HG02973 (cell line): ENCODE results near the gene COG3.

ENCODE experiments used
- ATAC-seq: cut with Tn5 transposase; IDR thresholded peaks from one replicate; pipeline ENCODE4 v1.9.1; 2021; ENCODE audit warnings: moderate library complexity; ENCODE audit not compliant: unreplicated experiment

COG3 gene

DNA sequence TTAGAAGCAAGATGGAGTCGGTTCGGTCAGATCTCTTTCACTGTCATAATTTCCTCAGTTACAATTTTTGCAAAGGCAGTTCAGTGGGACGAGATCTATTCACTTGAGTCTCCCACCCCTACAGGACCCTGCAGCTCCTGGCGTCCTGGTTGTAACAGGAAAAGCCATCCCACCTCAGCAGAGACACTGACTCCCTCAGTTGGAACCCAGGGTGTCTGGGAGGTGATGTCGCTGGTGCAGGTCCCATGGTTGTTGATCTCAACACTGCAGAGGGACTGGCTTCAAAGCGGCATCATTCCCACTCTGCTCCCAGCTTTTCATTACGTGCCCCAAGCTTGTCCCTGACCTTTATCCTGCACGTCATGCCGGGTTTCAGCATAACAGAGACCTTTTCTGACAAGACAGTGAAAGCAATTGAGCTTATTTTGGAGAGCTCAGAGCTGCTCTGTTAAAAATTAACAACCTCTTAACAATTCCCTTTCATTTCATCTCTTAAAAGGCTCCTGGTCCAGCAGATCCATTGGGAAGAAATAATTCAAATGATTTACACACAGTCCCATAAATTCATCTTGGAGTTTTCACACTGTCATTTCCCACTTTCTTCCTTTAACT lies 17.6 kb upstream of the COG3 start:
- no peak for ATAC-seq

DNA sequence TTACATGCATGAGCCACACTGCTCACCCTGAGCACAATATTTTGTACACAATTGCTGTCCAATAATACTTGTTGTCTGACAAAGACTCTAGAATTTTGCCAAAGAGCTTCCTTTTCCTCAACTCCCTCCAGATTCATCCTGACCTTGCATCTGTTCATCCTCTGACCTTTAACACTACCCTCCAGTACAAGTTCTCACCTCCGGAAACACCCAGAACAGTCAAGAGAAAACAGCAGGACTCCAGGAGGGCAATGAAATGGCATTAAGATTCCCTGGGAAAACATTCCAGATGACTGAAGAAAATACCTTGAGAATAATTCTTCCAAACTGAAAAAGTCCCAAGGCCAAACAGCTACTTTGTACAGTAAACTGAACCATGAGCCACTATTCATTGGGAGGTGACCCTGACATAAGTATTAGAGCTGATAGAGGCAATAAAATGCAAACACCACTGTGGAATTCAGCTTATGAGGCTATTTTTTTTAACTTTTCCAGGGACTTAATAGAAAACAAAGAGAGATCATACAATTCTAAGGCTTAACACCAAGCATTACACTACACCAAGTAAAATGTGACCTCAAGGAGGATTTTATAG lies 15.7 kb upstream of the COG3 start:
- no peak for ATAC-seq

DNA sequence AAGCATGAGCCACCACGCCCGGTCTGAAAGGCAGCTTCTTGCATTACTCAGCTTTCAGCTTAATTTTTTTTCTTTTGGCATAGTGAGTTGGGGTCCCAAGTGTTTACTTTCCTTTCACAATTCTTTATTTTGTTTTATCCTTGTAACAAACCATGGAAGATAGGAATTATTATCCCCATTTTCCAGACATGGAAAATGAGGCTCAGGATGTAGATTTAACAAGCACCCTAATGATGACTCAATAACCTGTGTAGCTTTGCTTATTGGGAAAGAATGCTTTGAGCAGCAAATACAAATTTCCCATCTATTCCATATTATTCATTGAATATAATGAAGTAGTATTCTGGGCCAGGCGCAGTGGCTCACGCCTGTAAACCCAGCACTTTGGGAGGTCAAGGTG lies 13.5 kb upstream of the COG3 start:
- no peak for ATAC-seq

DNA sequence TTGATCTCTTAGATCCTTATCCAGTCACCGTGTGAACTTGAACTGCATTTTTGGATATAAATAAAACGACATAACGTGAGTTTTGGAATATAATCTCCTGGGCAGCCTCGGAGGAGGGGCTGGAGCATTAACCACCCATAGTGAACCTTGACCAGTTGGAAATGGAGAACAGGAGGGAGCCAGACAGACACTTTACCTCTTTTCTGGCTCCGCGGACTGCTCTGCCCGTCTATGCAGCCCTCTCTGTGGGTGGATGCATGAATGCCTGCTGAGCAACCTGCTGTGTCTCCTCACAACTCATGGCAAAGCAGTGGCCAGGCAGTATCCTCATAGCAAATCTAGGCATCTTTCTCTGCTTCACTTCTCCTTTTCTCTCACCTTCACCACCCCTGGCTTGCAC lies 10.5 kb upstream of the COG3 start:
- ATAC-seq = no peak

DNA sequence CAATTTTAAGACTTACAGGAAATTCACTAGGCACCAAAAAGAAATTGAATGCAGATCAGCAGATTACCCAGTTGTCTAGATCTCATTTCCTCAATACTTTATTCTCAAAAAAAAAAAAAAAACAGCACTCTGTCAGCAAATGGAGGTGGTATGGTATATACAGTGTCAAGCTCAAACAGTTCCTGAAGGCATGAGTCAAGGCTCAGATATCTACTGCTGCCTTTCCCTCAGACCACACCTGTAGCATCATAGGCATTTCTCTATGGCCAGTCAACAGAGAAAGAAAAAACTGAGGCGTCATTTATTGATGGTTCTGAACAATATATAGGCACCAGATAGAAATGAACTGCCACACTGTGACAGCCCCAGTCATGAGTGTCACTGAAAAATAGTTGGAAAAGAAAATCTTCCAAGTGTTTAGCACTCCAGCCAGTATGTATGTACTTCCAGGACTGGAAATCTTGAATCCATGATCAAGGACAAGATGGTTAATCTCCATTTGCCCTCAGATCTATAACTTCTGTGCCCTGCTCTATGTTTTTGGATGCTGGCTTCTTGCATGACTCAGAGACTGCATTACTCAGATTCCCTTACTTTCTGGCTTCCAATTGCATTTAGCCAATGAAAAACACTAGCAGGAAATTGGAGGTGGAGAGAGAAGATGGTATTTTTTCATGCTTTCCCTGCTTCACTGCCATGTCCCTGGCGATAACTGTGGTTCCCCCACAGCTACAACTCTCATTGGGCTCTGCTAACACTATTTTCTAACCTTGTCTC lies 8.4 kb upstream of the COG3 start:
- ATAC-seq = no peak

DNA sequence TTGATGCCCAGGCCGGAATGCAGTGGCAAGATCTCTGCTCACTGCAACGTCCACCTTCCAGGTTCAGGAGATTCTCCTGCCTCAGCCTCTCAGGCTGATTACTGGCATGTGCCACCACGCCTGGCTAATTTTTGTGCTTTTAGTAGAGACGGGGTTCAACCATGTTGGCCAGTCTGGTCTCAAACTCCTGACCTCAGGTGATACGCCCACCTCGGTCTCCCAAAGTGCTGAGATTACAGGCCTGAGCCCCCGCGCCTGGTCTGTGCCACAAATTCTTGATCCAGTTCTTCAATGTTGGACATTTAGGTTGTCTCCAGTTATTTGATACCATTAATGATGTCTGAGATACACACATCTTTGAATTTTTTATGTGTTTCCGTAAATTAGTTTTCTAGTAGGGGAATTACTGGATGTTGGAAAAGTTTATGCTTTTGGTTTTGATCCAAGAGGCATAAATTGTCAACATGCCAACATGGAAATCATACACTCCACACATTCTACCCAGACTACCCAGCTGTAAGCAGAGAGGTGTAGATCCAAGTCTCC lies 525 bp upstream of the COG3 start:
- no peak for ATAC-seq

DNA sequence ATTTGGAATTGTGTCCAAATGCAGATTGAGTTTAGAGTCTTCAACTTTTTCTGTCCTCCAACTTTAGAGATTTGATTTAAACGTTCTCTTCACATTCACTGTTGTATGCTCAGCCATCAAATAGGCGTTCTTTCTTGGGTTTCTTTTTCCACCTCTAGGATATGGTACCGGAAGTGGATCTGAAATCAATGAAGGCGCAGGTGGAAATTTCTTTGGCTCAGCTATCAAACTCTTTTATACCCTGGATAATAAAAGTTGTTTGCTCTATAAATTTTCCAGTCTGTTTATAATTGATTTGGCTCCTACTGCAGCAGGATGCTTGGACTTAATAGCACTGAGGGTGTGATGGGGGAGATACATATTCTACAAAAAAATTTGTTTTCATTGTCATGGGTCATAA lies 1.6 kb downstream of the COG3 start:
- ATAC-seq = no peak

DNA sequence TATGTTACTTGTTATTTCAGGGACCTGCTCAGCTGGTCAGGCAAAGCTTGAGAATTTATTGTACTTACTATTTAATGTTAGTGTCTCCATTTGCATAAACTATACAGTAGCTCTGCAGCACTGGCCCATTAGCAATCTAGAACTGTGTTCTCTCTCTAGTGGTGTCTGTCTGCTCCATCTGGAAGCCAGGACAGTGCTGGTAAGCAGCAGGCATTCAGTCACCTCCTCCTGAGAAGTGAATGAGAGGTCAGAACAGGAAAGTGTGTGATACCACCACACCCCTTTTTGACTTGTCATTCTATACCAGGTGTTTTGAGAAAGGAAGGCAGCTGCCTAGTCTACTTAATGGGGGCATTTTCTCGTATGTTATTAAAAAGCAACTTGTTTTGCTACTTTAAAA lies 3.9 kb downstream of the COG3 start:
- ATAC-seq = no peak

DNA sequence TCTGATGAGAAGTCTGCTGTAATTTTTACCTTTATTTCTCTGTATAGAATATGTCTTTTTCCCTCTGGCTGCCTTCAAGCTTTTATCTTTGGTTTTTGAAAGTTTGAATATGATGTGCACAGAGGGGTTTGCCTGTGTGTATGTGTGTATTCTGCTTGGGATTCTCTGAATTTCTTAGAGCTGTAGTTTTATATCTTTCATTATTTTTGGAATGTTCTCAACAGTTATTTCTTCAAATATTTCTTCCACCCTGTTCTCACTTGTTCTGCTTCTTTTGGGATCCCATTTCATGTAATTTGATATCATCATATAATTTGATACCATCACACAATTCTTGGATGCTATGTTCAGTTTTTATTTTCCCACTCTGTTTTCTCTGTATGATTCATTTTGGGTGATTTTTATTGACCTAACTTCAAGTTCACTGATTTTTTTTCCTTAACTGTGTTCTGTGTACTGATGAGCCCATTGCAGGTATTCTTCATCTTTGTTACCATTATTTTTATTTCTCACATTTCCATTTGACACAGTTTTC lies 7.5 kb downstream of the COG3 start:
- no peak for ATAC-seq

DNA sequence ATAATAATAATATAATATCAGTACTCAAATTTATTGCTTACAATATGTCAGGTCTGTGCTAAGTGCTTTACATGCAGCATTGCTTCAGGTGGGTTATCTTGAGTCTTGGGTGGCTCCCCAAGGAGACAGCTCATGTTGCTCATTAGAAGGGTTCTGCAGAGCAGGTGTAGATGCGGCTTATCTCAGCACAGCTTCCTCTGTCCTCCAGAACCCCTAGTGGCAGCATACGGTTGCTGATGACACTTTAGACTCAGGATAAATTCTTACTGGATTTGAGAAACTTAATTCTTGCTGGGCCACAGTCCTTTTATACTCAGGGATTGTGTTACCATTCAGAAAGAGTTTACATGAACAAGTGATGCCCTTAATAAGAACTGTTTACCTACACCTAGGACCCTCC lies 8.9 kb downstream of the COG3 start:
- ATAC-seq = no peak

DNA sequence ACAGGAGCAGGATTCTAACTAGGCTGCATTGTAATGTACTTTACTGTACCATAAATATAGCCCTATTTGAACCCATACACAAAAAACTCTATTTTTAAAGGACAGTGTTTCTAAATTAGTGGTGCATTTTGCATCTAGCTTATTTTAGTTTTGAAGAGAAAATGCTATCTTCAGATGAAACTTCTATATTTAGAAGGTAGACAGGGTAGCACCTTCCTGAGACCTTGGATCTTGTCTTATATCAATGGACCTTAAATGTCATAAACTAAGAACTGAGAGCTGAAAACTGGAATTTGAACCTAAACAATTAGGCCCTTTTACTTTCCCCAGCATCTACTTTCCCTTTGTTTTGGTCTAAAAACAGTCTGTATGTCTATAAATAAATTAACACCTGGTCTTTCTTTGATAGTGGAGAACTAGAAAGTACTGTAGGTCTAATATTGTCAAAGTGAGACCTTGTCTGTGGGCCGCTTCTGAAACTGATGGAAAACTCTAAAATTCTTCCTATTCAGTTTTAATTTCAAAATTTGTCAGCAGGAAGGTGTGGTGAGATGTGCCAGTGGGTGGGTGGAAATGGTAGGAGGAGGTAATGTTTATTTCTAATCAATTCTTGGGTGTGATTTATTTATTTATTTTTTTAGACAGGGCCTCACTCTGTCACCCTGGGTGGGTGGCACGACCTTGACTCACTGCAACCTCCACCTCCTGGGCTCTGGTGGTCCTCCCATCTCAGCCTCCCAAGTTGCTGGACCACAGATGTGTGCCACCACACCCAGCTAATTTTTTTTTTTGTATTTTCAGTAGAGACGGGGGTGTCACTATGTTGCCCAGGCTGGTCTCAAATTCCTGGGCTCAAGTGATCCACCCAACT lies 10.1 kb downstream of the COG3 start:
- ATAC-seq = no peak

DNA sequence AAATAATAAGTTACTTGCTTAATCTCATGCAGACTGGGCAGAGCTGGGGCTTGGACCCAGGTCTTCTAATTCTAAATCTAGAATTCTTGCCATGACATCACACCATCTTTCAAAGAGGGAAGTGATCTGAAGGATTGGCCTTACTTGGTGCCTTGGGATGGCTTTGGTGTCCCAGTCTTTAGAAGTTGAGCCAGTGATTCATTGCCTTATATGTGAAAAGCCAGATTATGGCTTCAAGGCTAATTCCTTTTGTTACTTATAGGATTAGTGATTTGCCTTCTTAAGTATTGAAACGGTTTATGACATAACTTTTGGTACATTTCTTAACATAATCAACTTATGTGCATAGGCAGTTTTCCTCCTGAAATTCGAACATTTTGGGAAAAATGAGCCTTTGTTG lies 14.9 kb downstream of the COG3 start:
- no peak for ATAC-seq

DNA sequence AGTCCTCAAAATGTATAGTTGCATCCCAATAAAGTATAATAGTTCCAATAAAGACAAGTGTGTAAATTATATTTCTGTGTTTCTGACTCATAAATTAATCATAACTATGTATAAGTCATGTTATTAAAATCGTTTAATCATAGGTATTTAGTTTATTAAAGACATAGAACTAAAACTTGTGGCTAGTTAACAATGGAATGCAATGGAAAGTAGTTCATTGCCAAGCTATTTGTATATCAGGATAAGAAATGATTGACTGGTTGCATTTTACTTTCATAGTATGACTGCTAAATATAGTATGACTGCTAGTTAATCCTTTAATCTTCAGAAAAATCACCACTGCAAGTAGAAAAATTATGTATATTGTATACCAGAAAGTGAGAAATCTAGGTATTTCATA lies 16.9 kb downstream of the COG3 start:
- no peak for ATAC-seq

DNA sequence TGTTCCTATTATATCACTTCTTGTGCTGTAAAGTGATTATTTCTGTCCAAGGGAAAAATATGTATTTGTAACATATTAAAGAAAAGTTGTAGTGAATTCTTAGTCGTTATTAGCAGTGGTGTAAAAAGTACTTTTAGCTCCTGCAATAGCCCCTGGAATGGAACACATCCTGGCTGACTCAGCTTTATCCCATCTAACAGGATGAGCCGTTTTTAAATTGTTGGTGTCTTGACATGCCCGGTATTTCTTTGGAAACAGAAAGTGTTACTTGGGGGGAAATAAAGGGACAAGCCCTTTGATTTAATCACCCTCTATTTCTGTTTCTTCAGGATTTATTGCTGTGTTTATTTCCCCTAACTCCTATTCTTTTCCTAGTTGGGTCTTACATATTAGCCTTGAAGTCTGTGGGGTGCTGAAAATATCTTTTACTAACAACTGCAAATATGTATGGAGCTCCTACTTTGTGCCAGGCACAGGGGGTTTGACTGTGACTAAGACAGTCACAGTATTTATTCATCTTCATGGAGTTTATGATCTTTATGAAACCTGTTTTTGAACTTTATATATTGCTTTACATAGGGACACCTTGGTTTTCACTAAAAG lies 17.9 kb downstream of the COG3 start:
- no peak for ATAC-seq

DNA sequence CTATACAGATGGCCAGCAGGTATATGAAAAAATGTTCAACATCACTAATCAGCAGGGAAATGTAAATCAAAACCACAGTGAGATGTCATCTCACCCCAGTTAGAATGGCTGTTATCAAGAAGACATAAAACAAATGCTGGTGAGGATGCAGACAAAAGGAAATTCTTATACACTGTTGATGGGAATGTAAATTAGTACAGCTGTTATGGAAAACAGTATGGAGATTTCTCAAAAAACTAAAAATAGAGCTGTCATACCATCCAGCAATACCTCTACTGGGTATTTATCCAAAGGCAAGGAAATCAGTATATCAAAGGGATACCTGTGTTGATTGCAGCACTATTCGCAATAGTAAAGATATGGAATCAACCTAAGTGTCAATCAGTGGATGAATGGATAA lies 22.9 kb downstream of the COG3 start:
- no peak for ATAC-seq

DNA sequence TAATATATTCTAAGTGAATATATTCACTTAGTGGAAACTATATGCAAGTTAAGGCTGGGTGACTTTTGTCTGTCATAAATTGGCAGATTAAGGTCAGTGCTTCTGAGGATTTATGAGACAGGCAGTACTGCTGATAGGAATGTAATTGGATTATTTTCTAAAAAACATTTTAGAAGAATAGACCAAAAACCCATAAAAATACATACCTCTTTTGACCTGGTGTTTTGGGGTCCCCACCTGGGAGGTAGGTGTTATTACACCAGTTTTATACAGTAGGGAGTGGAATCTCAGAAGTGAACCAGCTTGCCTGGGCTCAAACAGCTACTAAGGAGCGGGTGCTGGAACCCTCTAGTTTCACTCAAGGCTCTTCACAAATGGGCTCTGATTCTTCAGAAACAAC lies 25.3 kb downstream of the COG3 start:
- no peak for ATAC-seq

DNA sequence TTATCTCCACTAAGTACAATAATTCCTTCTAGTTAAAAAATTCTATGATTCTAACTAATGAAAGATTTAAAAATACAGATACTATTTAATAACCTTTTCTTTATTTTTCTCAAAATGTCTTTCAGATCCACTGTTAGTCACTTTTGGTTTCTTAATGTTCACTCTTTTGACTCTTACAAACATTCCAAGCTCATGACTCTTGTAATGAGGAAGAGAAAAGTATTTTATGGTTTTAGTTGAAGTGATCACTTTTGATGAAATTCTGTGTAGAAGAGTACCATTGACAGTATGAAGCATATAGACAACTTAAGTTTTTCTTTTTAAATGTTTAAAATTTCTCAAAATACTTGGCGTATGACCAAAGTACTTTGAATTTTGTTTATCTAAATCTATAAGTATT lies 27.8 kb downstream of the COG3 start:
- ATAC-seq = no peak

DNA sequence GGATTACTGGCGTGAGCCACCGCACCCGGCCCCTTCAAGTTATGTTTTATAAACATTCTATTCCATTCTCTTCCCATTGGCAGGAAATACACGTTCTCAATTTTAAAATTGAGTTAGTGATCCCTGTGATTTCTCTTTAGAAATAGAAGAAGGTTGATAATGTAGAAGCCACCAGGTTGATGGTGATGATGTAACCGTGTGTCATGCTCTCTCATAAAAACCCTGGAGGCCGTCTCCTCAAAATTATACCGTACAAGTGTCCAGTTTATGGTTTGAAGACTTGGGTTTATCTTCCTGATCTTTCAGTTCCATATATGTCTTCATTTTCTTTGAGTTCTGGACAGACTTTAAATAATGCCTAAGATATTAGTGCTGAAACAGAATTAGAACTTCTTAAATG lies 32.2 kb downstream of the COG3 start:
- no peak for ATAC-seq

DNA sequence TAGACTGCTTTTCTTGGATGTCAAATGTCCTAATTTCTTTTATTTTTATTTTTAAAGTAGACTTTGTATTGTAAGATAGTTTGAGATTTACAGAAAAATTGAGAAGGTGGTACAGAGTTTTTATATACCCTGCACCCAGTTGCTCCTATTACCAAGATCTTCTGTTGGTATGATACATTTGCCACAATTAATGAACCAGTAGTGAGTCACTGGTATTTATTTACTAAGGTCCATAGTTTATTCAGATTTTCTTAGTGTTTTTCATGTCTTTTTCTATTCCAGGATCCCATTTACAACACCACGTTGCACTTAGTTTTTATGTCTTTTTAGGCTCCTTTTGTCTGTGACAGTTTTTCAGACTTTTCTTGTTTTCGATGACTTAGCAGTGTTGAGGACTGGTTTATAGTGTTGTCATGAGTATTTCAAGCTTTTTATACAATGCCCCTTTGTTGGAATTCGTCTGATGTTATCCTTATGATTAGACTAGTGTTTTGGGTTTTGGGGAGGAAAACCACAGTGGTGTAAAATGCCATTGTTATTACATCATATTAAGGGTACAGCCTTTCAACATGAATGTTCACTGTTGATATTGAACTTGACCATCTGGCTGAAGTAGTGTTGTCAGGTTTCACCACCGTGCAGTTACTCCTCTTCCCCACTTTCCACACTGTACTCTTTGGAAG lies 35.9 kb downstream of the COG3 start:
- no peak for ATAC-seq

DNA sequence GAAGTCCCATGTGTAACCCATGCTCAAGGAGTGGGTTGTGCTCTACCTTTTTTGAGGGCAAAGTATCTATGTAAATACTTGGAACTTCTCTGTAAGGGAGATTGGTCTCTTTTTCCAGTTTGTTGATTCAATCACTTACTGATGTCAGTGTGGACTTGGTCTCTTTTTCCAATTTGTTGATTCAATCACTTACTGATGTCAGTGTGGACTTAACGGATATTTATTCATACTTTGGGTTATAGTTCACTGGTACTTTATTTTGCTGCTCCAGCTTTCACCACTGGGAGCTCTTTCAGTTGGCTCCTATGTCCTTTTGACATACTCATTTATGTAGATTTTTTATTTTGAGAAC lies 36.4 kb downstream of the COG3 start:
- no peak for ATAC-seq
